Stimulated activated CD4-positive, alpha-beta T cell treated with anti-CD3 and anti-CD28 coated beads, Interleukin-2, amount 100 ng/mL, for 24 hours (primary cell): ENCODE data around the gene MEI1.
A peak's percentile ranks its signal among the peaks of the same experiment; 100 is the strongest.
"Not testable (repeated sequence)": the region's sequence is repeated elsewhere in the genome, so short reads cannot be mapped to it uniquely, and the experiment has no call there.

Experiments used
- DNase-seq, 2 donors: peaks; one replicate each; pipeline ENCODE4 v3.0.0-alpha.2; 2020

The MEI1 gene

GRCh38 chr22:41699264-41700107 lies at the start of gene MEI1:
MEI1 (plus strand) TSS chr22:41699503; CDS start chr22:41699539, 36 bp downstream.
- DNase-seq, result peak; percentile 92 to 94

GRCh38 chr22:41650229-41650628 lies 49.1 kb upstream of the MEI1 start:
- DNase-seq, result no peak

- no peak for DNase-seq
Observed at GRCh38 chr22:41650821-41651220, 48.5 kb upstream of the MEI1 start.

GRCh38 chr22:41654322-41654721 lies 45.0 kb upstream of the MEI1 start:
- no peak for DNase-seq

- no peak for DNase-seq
Observed at GRCh38 chr22:41656556-41656955, 42.7 kb upstream of the MEI1 start.

- no peak for DNase-seq
Observed at GRCh38 chr22:41657709-41658108, 41.6 kb upstream of the MEI1 start.

GRCh38 chr22:41658869-41659268 lies 40.4 kb upstream of the MEI1 start:
- no peak for DNase-seq

- no peak for DNase-seq
Observed at GRCh38 chr22:41659941-41660340, 39.4 kb upstream of the MEI1 start.

GRCh38 chr22:41660416-41660815 lies 38.9 kb upstream of the MEI1 start:
- DNase-seq, result no peak

- DNase-seq, result no peak
Observed at GRCh38 chr22:41661088-41661487, 38.2 kb upstream of the MEI1 start.

- DNase-seq, result no peak
Observed at GRCh38 chr22:41661713-41662112, 37.6 kb upstream of the MEI1 start.

- DNase-seq, result not testable (repeated sequence)
Observed at GRCh38 chr22:41663594-41663993, 35.7 kb upstream of the MEI1 start.

- DNase-seq, result no peak
Observed at GRCh38 chr22:41664490-41664889, 34.8 kb upstream of the MEI1 start.

- no peak for DNase-seq
Observed at GRCh38 chr22:41664951-41665350, 34.4 kb upstream of the MEI1 start.

GRCh38 chr22:41668971-41669911 lies 30.1 kb upstream of the MEI1 start:
- DNase-seq, result no peak

- DNase-seq, result not testable (repeated sequence)
Observed at GRCh38 chr22:41672096-41672495, 27.2 kb upstream of the MEI1 start.

GRCh38 chr22:41672780-41673509 lies 26.4 kb upstream of the MEI1 start:
- DNase-seq, result no peak

- DNase-seq, result no peak
Observed at GRCh38 chr22:41674846-41675340, 24.4 kb upstream of the MEI1 start.

GRCh38 chr22:41676134-41676533 lies 23.2 kb upstream of the MEI1 start:
- DNase-seq, result no peak

GRCh38 chr22:41681616-41682015 lies 17.7 kb upstream of the MEI1 start:
- DNase-seq, result no peak

- DNase-seq, result peak; percentile 84 to 88
Observed at GRCh38 chr22:41682033-41682807, 17.1 kb upstream of the MEI1 start.

- no peak for DNase-seq
Observed at GRCh38 chr22:41683052-41683451, 16.3 kb upstream of the MEI1 start.
